Osteoblast (primary cell): Measurements from ENCODE around the gene IFNL3. TPM values are rescaled to one million over a fixed set of nuclear protein-coding genes. Genes with fewer than 3 reads are reported as not detected.
A peak's percentile ranks its signal among the peaks of the same experiment; 100 is the strongest.
"Not testable (repeated sequence)": the region's sequence is repeated elsewhere in the genome, so short reads cannot be mapped to it uniquely, and the experiment has no call there.

Experiments used
- DNase-seq: peaks from one replicate; pipeline ENCODE4 v3.0.0; 2011; ENCODE audit warnings: low spot score, mixed read lengths; ENCODE audit not compliant: insufficient read length; ENCODE audit errors: missing footprints
- H2AFZ ChIP-seq: 2 replicates; pipeline ENCODE4 v1.6.0; 2011; ENCODE audit warnings: mild to moderate bottlenecking, low read length
- H3K27ac ChIP-seq: 2 replicates; pipeline ENCODE4 v1.5.1; 2011; ENCODE audit warnings: mild to moderate bottlenecking, low read depth, low read length, moderate library complexity
- H3K27me3 ChIP-seq: 2 replicates; pipeline ENCODE4 v1.6.0; 2012; ENCODE audit warnings: mild to moderate bottlenecking, control low read depth, inconsistent platforms, low read length, moderate library complexity; ENCODE audit not compliant: insufficient read depth
- H3K36me3 ChIP-seq: 2 replicates; pipeline ENCODE4 v1.5.1; 2011; ENCODE audit warnings: mild to moderate bottlenecking, low read length, control low read depth, moderate library complexity; ENCODE audit not compliant: insufficient read depth
- H3K4me1 ChIP-seq: 2 replicates; pipeline ENCODE4 v1.5.1; 2011; ENCODE audit warnings: mild to moderate bottlenecking, low read length, control low read depth, moderate library complexity; ENCODE audit not compliant: insufficient read depth
- H3K4me2 ChIP-seq: 2 replicates; pipeline ENCODE4 v1.6.0; 2011; ENCODE audit warnings: mild to moderate bottlenecking, low read length; ENCODE audit not compliant: insufficient read depth
- H3K4me3 ChIP-seq: fragments of 200-600 bp; sonication (generic); 3 replicates; pipeline ENCODE4 v1.5.1; 2012; ENCODE audit warnings: mild to moderate bottlenecking, low read length, inconsistent platforms; ENCODE audit not compliant: insufficient read depth
- H3K79me2 ChIP-seq: 2 replicates; pipeline ENCODE4 v1.6.0; 2012; ENCODE audit warnings: mild to moderate bottlenecking, low read length, control low read depth, inconsistent platforms; ENCODE audit not compliant: insufficient read depth
- H3K9me3 ChIP-seq: 2 replicates; pipeline ENCODE4 v1.5.1; 2011; ENCODE audit warnings: low read depth, low read length, control low read depth
- H4K20me1 ChIP-seq: 2 replicates; pipeline ENCODE4 v1.6.0; 2012; ENCODE audit warnings: mild to moderate bottlenecking, low read length, control low read depth; ENCODE audit not compliant: insufficient read depth
- CTCF ChIP-seq: IDR thresholded peaks from 2 replicates; pipeline ENCODE4 v1.5.1; 2011; ENCODE audit warnings: mild to moderate bottlenecking, low read depth, low read length, moderate library complexity; ENCODE audit errors: extremely low read depth
- total RNA-seq: library from RNA; depleted of rRNA; stranded (reverse); fragments of >200 nt; gene quantifications from 2 replicates; pipeline ENCODE4 v1.2.3, GENCODE V29; 2012

Gene IFNL3
- total RNA-seq, 1 donor = not detected

GRCh38 chr19:39270036-39270871 lies 25.4 kb upstream of the IFNL3 start:
- Histone ChIP-seq H4K20me1 (no peaks in the 10 kb centered on the region), H3K27me3 (peaks cover 15% of the 10 kb centered on the region), H3K9me3 (no peaks in the 10 kb centered on the region), H3K4me2 (no peak overlapping the region), H3K4me1 (no peaks in the 10 kb centered on the region), H3K79me2 (no peaks in the 10 kb centered on the region), H3K36me3 (no peaks in the 10 kb centered on the region), H3K27ac (no peak overlapping the region), H2AFZ (no peak overlapping the region), H3K4me3 (no peak overlapping the region)
- DNase-seq = peak; percentile 51
- TF ChIP-seq CTCF = no peak

- peaks cover 23% of the 10 kb centered on the region for H3K27me3 ChIP-seq
- not testable (repeated sequence) for H2AFZ ChIP-seq, H3K79me2 ChIP-seq, DNase-seq, H3K4me3 ChIP-seq, H3K9me3 ChIP-seq, H3K4me1 ChIP-seq, H3K27ac ChIP-seq, H4K20me1 ChIP-seq, H3K36me3 ChIP-seq, H3K4me2 ChIP-seq
Measured at GRCh38 chr19:39269369-39269768, 24.6 kb upstream of the IFNL3 start.

GRCh38 chr19:39268531-39269223 lies 23.9 kb upstream of the IFNL3 start:
- H2AFZ ChIP-seq, H3K27ac ChIP-seq, H3K9me3 ChIP-seq, H3K79me2 ChIP-seq, H3K4me3 ChIP-seq, H3K4me2 ChIP-seq, H3K36me3 ChIP-seq, H3K4me1 ChIP-seq, DNase-seq, H4K20me1 ChIP-seq: not testable (repeated sequence)
- peaks cover 30% of the 10 kb centered on the region for H3K27me3 ChIP-seq

DNA sequence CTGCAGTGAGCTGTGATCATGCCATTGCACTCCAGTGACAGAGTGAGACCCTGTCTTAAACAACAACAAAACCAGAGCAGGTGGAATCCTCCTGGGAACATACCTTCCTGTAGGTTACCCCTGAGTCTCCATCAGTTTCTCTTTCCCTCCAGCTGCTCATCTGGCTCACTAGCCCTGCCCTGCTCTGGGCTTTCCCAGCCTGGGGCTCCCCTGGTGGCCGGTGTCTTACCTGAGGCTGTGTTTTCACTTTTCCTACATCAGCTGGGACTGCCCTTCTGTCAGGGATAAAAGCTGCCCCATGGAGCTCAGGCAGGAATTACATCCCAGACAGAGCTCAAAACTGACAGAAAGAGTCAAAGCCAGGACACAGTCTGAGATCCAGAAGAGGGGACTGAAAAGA lies 23.3 kb upstream of the IFNL3 start, which contains the start of gene IFNL2:
TSS of gene IFNL2 (plus strand) at position 312 of the 400 bp plus-strand sequence. CDS start 173 bp downstream, outside the sequence.
- not testable (repeated sequence) for H2AFZ ChIP-seq, DNase-seq, H3K79me2 ChIP-seq, H3K4me3 ChIP-seq, H4K20me1 ChIP-seq, H3K4me2 ChIP-seq, H3K9me3 ChIP-seq, H3K27ac ChIP-seq, H3K36me3 ChIP-seq, H3K4me1 ChIP-seq
- H3K27me3 ChIP-seq = peaks cover 36% of the 10 kb centered on the region

DNA sequence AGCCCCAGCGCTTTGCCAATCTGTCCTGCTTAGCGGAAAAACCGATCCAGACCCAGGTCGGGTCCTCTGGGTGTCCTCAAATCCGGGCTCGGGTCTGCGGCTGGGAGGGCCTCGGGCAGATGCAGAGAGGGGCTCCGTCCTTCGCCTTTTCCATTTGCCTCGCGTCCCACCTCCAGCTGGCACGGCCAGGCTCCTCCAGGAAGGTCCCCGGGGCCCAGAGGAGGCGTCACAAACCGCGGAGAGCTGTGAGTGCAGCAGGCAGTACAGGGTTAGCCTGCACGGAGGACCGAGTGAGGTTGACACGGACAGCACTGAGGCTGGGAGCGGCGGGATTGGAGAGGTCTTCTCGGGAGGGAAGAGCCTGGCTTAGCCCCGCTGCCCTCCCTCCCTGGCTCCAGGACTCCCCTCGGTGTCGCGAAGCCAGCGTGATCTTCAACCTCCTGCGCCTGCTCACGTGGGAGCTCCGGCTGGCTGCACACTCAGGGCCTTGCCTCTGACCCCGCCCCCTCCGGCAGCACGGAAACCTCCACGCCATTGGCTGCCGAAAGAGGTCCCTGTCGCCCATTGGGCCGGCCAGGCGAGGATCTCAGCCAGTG lies 20.6 kb upstream of the IFNL3 start:
- Histone ChIP-seq H3K36me3 (no peaks in the 10 kb centered on the region), H3K27ac (no peak overlapping the region), H3K79me2 (no peaks in the 10 kb centered on the region), H4K20me1 (no peaks in the 10 kb centered on the region), H3K27me3 (peaks cover 50% of the 10 kb centered on the region), H3K9me3 (no peaks in the 10 kb centered on the region), H3K4me2 (no peak overlapping the region), H3K4me3 (no peak overlapping the region), H2AFZ (no peak overlapping the region), H3K4me1 (no peaks in the 10 kb centered on the region)
- TF ChIP-seq CTCF = no peak
- peak; percentile 80 for DNase-seq
